ENCODE results near the gene SLC11A2. TPM values are rescaled to one million over a fixed set of nuclear protein-coding genes. Genes with fewer than 3 reads are reported as not detected.

Gene SLC11A2
- total and polyA plus RNA-seq, 2 of the 8 experiments (the other 6 are each of a cell fraction or from before 2014, with no cell fraction given) = 55.0 to 61.5 TPM

DNA sequence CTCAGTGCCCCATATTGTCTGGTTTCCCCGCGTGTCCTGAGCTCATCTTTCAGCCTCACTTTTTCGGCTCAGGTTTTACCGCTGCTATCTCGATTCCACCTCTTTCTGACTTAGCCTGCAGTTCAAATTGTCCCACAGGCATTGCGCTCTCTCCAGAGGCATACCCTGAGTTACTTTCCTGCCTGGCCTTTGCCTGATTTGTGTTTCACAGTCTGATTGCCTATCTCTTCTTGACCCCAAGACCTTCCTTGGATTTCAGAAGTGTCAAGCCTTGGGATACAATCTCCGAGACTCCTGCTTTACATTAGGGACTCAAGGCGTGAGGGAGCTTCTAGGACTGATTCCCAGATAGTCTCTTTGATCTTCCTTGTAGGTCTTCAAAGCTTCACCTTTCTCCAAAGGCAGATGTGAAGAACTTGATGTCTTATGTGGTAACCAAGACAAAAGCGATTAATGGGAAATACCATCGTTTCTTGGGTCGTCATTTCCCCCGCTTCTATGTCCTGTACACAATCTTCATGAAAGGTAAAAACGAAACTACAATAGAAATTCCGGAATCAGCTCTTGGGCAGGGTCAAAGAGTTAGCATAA lies 22.6 kb upstream of the SLC11A2 start:
- H3K14ac ChIP-seq (ENCODE audit: insufficient read length) = no peak overlapping the region
- POLR2A ChIA-PET (ENCODE audit: partially characterized antibody) = interaction anchor here (0.7 to 2.4 kb wide), 6 partner anchors 8 to 189 kb away, joined by 3 to 10 read pairs (median 3); partner anchors contain the start of genes CSRNP2, DAZAP2 and SLC11A2
- FAIRE-seq = no peak
- TF ChIP-seq HDAC6 (IDR thresholded peaks at IDR 0.05; ENCODE audit: low read depth, low read length) = no peak
- no peak for TF ChIP-seq POLR2A (IDR thresholded peaks at IDR 0.05; ENCODE audit: control extremely low read depth in 1 of 2, low read depth in 2 of 2, low read length in 2 of 2)
- TF ChIP-seq, protein P1, sequence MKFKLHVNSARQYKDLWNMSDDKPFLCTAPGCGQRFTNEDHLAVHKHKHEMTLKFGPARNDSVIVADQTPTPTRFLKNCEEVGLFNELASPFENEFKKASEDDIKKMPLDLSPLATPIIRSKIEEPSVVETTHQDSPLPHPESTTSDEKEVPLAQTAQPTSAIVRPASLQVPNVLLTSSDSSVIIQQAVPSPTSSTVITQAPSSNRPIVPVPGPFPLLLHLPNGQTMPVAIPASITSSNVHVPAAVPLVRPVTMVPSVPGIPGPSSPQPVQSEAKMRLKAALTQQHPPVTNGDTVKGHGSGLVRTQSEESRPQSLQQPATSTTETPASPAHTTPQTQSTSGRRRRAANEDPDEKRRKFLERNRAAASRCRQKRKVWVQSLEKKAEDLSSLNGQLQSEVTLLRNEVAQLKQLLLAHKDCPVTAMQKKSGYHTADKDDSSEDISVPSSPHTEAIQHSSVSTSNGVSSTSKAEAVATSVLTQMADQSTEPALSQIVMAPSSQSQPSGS (IDR thresholded peaks at IDR 0.05; ENCODE audit: low read length) = no peak
- TF ChIP-seq RAD21 (IDR thresholded peaks at IDR 0.05 in 1 of 2, conservative IDR thresholded peaks at IDR 0.05 in 1 of 2; ENCODE audit: low read depth in 2 of 2, low read length in 2 of 2) = no peak
- no peak for TF ChIP-seq BACH1 (IDR thresholded peaks at IDR 0.05; ENCODE audit: low read length)
- no peak for TF ChIP-seq HDAC2 (IDR thresholded peaks at IDR 0.05; ENCODE audit: borderline replicate concordance in 1 of 2, low read depth in 2 of 2, low read length in 2 of 2)
- TF ChIP-seq TCF12 (IDR thresholded peaks at IDR 0.05; ENCODE audit: low read depth, low read length) = no peak
- TF ChIP-seq ASH2L (IDR thresholded peaks at IDR 0.05; ENCODE audit: low read length) = no peak
- TF ChIP-seq TAF1 (IDR thresholded peaks at IDR 0.05; ENCODE audit: low read depth, low read length) = no peak
- TF ChIP-seq CHD2 (IDR thresholded peaks at IDR 0.05; ENCODE audit: low read length) = no peak

More for the DNA sequence above, 22.6 kb upstream of the SLC11A2 start:
- H3K23me2 ChIP-seq (ENCODE audit: low read depth, low read length) = peaks cover 7% of the 10 kb centered on the region
- H4K91ac ChIP-seq (replicated peaks; ENCODE audit: insufficient read length, low read length) = peak overlapping the region; percentile 41
- H3K79me2 ChIP-seq (ENCODE audit: control insufficient read depth in 1 of 2, insufficient read depth in 2 of 2, low read length in 2 of 2) = peaks cover 0 to 15% of the 10 kb centered on the region in 2 experiments; a peak in 1 of 4 replicates
- peaks cover 0 to 4% (median 1%) of the 10 kb centered on the region in 4 experiments; a peak in 3 of 7 replicates for H3K4me1 ChIP-seq (replicated peaks in 1 of 4; ENCODE audit: control insufficient read depth in 3 of 4, insufficient read depth in 4 of 4, low read length in 3 of 4)
- H3K4me2 ChIP-seq (ENCODE audit: insufficient read depth in 1 of 2, low read depth in 2 of 2, low read length in 2 of 2) = peak overlapping the region; percentile 81 to 96
- no peak overlapping the region; the same call in 1 of the 2 replicates for H3K18ac ChIP-seq (ENCODE audit: extremely low read depth, low read length)
- no peak overlapping the region for H3K56ac ChIP-seq (replicated peaks; ENCODE audit: insufficient read length, low read depth, low read length)
- H3K79me1 ChIP-seq (ENCODE audit: low read depth, low read length) = peaks cover 2% of the 10 kb centered on the region; the same call in 1 of the 2 replicates
- H2BK20ac ChIP-seq (ENCODE audit: low read length) = no peak overlapping the region
- H3K23ac ChIP-seq (ENCODE audit: insufficient read length) = no peak overlapping the region
- H4K8ac ChIP-seq (ENCODE audit: extremely low read depth, insufficient read depth, low read length) = peak overlapping the region; percentile 26; the same call in 1 of the 2 replicates
- peaks cover 0 to 3% of the 10 kb centered on the region in 2 experiments for H4K20me1 ChIP-seq (replicated peaks in 1 of 2; ENCODE audit: control insufficient read depth in 1 of 2, insufficient read depth in 2 of 2, low read length in 2 of 2)
- H2AK5ac ChIP-seq (ENCODE audit: low read depth, low read length) = no peak overlapping the region
- peak overlapping the region; percentile 48 to 73 (median 60) for H3K9ac ChIP-seq (replicated peaks in 1 of 4; ENCODE audit: extremely low read depth in 1 of 4, low read depth in 3 of 4, low read length in 3 of 4)
- H2BK5ac ChIP-seq (ENCODE audit: low read depth, low read length) = peak overlapping the region; percentile 95
- H3K4me3 ChIP-seq (ENCODE audit: extremely low read depth in 1 of 4, insufficient read depth in 2 of 4, low read depth in 3 of 4, low read length in 4 of 4) = peak overlapping the region; percentile 53 to 81 (median 78)
- 0 out of 2 replicates have a peak overlapping the region, but pooled peaks have one; percentile 39 for H2BK12ac ChIP-seq (ENCODE audit: low read depth, low read length)
- H2BK15ac ChIP-seq (ENCODE audit: low read length) = 0 out of 2 replicates have a peak overlapping the region, but pooled peaks have one; percentile 46
- 0 out of 2 replicates have a peak overlapping the region, but pooled peaks have one; percentile 11 for H3K27ac ChIP-seq (ENCODE audit: low read depth, low read length)
- CTCF ChIA-PET (ENCODE audit: partially characterized antibody) = interaction anchor here (0.6 to 1.1 kb wide), 9 partner anchors 18 to 1146 kb away, joined by 3 to 4 read pairs (median 3); no protein-coding TSS in a partner anchor
- no peaks in the 10 kb centered on the region for H3K27me3 ChIP-seq (replicated peaks in 1 of 4; ENCODE audit: control insufficient read depth in 3 of 4, extremely low read depth in 1 of 4, insufficient read depth in 3 of 4, low read length in 3 of 4)
- no peak for DNase-seq (ENCODE audit: low read depth in 1 of 2, low spot score in 2 of 2)
- H3K36me3 ChIP-seq (ENCODE audit: control insufficient read depth in 2 of 4, insufficient read depth in 4 of 4, low read length in 3 of 4) = peaks cover 2 to 12% (median 6%) of the 10 kb centered on the region in 4 experiments; a peak in 5 of 8 replicates
- 53% methylated on average over 14 of the region's 14 CpGs; no CpG with 5 or more reads in 1 of the 2 experiments for WGBS, 2 experiments (ENCODE audit: extremely low coverage in 1 of 2, insufficient coverage in 1 of 2, insufficient read length in 1 of 2, insufficient replicate concordance in 2 of 2, low coverage in 1 of 2, low lambda C conversion rate in 2 of 2, missing lambda C conversion rate in 1 of 2)
- no peaks in the 10 kb centered on the region for H3K9me3 ChIP-seq (ENCODE audit: insufficient read depth in 2 of 2, low read depth in 1 of 2, low read length in 1 of 2)
- H4K5ac ChIP-seq (ENCODE audit: insufficient read length, low read depth, low read length) = no peak overlapping the region
- no peak overlapping the region for H2BK120ac ChIP-seq (replicated peaks; ENCODE audit: low read depth, low read length)
- peak overlapping the region; percentile 26; the same call in 1 of the 2 replicates for H2AFZ ChIP-seq (ENCODE audit: low read length)
- H3K4ac ChIP-seq (replicated peaks; ENCODE audit: insufficient read length, low read depth, low read length) = no peak overlapping the region

All from H1 (cell line).